ENCODE results near the gene MYL12B.

DNA sequence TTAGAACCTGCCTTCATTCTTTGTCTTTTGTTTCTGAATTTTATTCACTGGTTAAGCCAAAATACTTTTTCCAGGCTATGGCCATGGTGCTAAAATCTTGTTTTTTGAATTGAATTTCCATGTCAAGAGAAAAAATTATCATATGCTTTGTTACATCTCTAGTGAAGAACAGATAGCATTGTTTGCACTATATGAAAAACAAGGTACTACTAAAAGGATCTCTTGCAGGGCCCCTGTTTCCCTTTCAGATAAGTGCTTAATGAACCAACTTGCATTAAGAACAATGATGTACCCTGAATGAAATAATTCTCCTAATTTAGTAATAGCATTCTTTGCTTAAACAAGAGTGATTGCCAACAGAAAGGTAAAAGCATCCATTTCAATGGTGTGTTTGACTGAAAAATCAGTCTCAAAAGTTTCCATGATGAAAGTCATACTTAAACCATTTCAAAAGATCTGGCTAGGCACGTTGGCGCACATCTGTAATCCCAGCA is 4.3 kb upstream of the MYL12B start:
- TF ChIP-seq, protein P1, sequence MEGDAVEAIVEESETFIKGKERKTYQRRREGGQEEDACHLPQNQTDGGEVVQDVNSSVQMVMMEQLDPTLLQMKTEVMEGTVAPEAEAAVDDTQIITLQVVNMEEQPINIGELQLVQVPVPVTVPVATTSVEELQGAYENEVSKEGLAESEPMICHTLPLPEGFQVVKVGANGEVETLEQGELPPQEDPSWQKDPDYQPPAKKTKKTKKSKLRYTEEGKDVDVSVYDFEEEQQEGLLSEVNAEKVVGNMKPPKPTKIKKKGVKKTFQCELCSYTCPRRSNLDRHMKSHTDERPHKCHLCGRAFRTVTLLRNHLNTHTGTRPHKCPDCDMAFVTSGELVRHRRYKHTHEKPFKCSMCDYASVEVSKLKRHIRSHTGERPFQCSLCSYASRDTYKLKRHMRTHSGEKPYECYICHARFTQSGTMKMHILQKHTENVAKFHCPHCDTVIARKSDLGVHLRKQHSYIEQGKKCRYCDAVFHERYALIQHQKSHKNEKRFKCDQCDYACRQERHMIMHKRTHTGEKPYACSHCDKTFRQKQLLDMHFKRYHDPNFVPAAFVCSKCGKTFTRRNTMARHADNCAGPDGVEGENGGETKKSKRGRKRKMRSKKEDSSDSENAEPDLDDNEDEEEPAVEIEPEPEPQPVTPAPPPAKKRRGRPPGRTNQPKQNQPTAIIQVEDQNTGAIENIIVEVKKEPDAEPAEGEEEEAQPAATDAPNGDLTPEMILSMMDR (tag by site-specific recombination; IDR thresholded peaks at IDR 0.05), result no peak
- no peak for TF ChIP-seq ZNF629 (tag by site-specific recombination; IDR thresholded peaks at IDR 0.05)
- TF ChIP-seq HOXA7 (CRISPR knock-in tag; IDR thresholded peaks at IDR 0.05; ENCODE audit: borderline replicate concordance), result no peak
- no peak for TF ChIP-seq HOXC10 (CRISPR knock-in tag; IDR thresholded peaks at IDR 0.05)
- no peak for TF ChIP-seq KLF7 (tag by site-specific recombination; IDR thresholded peaks at IDR 0.05; ENCODE audit: borderline replicate concordance)
- no peak for TF ChIP-seq SALL2 (tag by site-specific recombination; IDR thresholded peaks at IDR 0.05; ENCODE audit: borderline replicate concordance)
- TF ChIP-seq ZNF350 (tag by site-specific recombination; IDR thresholded peaks at IDR 0.05), result no peak

Data from HEK293 (cell line).